Vagina (tissue), 2 donors: ENCODE results near the gene PKN1. TPM values are rescaled to one million over a fixed set of nuclear protein-coding genes. Genes with fewer than 3 reads are reported as not detected.

Experiments used
- DNase-seq, 2 donors: peaks; one replicate each; pipeline ENCODE4 v3.0.0-alpha.2; 2017; ENCODE audit errors: extremely low spot score in 2 of 2
- H3K27ac ChIP-seq: fragments of 200-600 bp; sonication (generic); one replicate; pipeline ENCODE4 v1.5.1; 2019
- H3K27me3 ChIP-seq: fragments of 200-600 bp; sonication (generic); one replicate; pipeline ENCODE4 v1.5.1; 2019
- H3K36me3 ChIP-seq, 2 donors: fragments of 200-600 bp; sonication (generic); one replicate each; pipeline ENCODE4 v1.5.1; 2017 to 2019
- H3K4me1 ChIP-seq: fragments of 200-600 bp; sonication (generic); one replicate; pipeline ENCODE4 v1.5.1; 2019
- H3K4me3 ChIP-seq, 2 donors: fragments of 200-600 bp; sonication (generic); 1 replicate in 1 of 2; 2 replicates in 1 of 2; pipeline ENCODE4 v1.5.1; 2016 to 2019
- H3K9me3 ChIP-seq: fragments of 200-600 bp; sonication (generic); one replicate; pipeline ENCODE4 v1.5.1; 2019
- CTCF ChIP-seq, 3 experiments: fragments of 450-650 bp in 2 of 3; fragments of 200-600 bp in 1 of 3; sonication (generic) in 1 of 3; IDR thresholded peaks; one replicate each; pipeline ENCODE4 v1.5.1; 2017 to 2019; ENCODE audit warnings: antibody characterized with exemption in 3 of 3, mild to moderate bottlenecking in 2 of 3, moderate library complexity in 2 of 3
- POLR2A ChIP-seq, 2 donors: fragments of 450-650 bp; IDR thresholded peaks; one replicate each; pipeline ENCODE4 v1.6.1; 2017; ENCODE audit warnings: antibody characterized with exemption in 2 of 2, mild to moderate bottlenecking in 2 of 2, moderate library complexity in 2 of 2
- POLR2AphosphoS5 ChIP-seq, 2 donors: sonication (generic); formaldehyde crosslinking; IDR thresholded peaks; one replicate each; pipeline ENCODE4 v1.9.0; 2017; ENCODE audit warnings: antibody characterized with exemption in 2 of 2, mild to moderate bottlenecking in 2 of 2, low read depth in 1 of 2; ENCODE audit not compliant: insufficient read depth in 1 of 2
- intact Hi-C: fragments of 100-400 bp; cut with DNase I; formaldehyde crosslinking; loops from one replicate; pipeline ENCODE4 v1.15.1; 2023
- total RNA-seq: library from RNA; depleted of rRNA; stranded (reverse); fragments of >200 nt; gene quantifications from one replicate; pipeline ENCODE4 v1.2.3, GENCODE V29; 2016

The PKN1 gene
- total RNA-seq, 1 donor from 2014 or later = 72.7 TPM

DNA sequence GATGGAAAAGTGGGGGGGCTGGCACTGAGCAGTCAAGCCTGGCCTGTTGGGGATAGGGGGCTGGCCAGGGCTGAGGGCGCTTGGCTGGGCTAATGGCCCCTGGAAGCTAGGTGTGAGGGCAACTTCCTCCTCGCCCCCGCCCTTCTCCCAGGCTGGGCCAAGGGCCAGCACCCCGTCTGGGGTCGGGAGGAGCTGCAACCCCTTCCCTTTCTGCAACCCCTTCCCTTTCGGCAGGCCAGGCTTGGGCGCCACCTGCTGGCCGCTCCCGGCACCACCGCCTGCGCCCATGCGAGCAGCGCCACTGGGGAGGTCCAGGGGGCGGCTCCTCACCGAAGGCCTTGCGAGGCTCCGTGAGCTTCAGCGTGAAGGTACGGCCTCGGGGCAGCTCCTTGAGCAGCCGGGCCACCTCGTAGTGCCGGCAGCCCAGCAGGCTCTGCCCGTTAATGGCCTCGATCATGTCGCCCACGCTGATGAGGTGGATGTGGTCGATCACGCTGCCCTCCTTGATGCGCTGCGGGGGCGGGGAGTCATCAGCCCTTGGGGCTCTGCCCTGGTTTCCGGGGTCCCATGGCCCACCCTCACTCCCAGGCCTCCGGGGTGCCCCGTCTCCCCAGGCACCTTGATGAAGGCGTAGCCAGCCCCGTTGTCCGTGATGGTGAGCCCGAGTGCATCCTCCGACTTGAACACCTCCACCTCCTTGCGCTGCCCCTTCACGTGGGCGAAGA lies 47.0 kb downstream of the PKN1 start:
- Histone ChIP-seq H3K4me3 (no peak overlapping the region), H3K4me1 (peaks cover 27% of the 10 kb centered on the region), H3K36me3 (peaks cover 0 to 51% of the 10 kb centered on the region in 2 donors), H3K9me3 (no peaks in the 10 kb centered on the region), H3K27ac (no peak overlapping the region), H3K27me3 (no peaks in the 10 kb centered on the region)
- DNase-seq = no peak
- intact Hi-C loops = loop anchor here (10.0 kb wide), 2 partner anchors 115 to 335 kb away; no protein-coding TSS in a partner anchor
- TF ChIP-seq POLR2A (IDR thresholded peaks at IDR 0.05) = no peak
- no peak for TF ChIP-seq POLR2AphosphoS5 (IDR thresholded peaks at IDR 0.05; ENCODE audit: insufficient read depth in 1 of 2, low read depth in 1 of 2)
- peak; percentile 20 to 48 (median 47) for TF ChIP-seq CTCF (IDR thresholded peaks at IDR 0.05)

DNA sequence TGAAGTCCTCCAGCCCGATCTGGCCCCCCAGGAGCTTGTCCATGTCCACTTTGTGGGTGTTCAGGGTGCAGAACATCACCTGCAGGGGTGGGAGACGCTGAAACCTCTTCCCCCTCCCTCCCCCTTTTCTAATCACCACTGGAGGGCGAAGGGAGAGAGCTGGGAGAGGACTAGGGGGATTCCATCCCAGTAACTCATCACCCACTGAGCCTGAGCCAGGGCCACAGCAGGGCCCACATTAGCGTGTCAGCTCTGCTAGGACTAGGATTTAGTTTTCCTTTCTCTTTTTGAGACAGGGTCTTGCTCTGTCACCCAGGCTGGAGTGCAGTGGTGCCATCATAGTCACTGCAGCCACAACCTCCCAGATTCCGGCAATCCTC lies 47.6 kb downstream of the PKN1 start:
- Histone ChIP-seq H3K4me1 (peaks cover 21% of the 10 kb centered on the region), H3K27me3 (no peaks in the 10 kb centered on the region), H3K27ac (no peak overlapping the region), H3K4me3 (no peak overlapping the region), H3K9me3 (no peaks in the 10 kb centered on the region), H3K36me3 (peaks cover 0 to 54% of the 10 kb centered on the region in 2 donors)
- peak in 1 of 2 donors; percentile 69 for DNase-seq
- no peak for TF ChIP-seq CTCF (IDR thresholded peaks at IDR 0.05)
- TF ChIP-seq POLR2A (IDR thresholded peaks at IDR 0.05) = no peak
- no peak for TF ChIP-seq POLR2AphosphoS5 (IDR thresholded peaks at IDR 0.05; ENCODE audit: insufficient read depth in 1 of 2, low read depth in 1 of 2)
- intact Hi-C loops = no loop called here

GRCh38 chr19:14482172-14482941 lies 49.3 kb downstream of the PKN1 start:
- Histone ChIP-seq H3K36me3 (peaks cover 0 to 63% of the 10 kb centered on the region in 2 donors), H3K27ac (no peak overlapping the region), H3K4me3 (no peak overlapping the region), H3K4me1 (peaks cover 12% of the 10 kb centered on the region), H3K9me3 (no peaks in the 10 kb centered on the region), H3K27me3 (no peaks in the 10 kb centered on the region)
- DNase-seq = no peak
- TF ChIP-seq POLR2A (IDR thresholded peaks at IDR 0.05) (no peak), POLR2AphosphoS5 (IDR thresholded peaks at IDR 0.05; ENCODE audit: insufficient read depth in 1 of 2, low read depth in 1 of 2) (no peak), CTCF (IDR thresholded peaks at IDR 0.05) (no peak)
- intact Hi-C loops = no loop called here

DNA sequence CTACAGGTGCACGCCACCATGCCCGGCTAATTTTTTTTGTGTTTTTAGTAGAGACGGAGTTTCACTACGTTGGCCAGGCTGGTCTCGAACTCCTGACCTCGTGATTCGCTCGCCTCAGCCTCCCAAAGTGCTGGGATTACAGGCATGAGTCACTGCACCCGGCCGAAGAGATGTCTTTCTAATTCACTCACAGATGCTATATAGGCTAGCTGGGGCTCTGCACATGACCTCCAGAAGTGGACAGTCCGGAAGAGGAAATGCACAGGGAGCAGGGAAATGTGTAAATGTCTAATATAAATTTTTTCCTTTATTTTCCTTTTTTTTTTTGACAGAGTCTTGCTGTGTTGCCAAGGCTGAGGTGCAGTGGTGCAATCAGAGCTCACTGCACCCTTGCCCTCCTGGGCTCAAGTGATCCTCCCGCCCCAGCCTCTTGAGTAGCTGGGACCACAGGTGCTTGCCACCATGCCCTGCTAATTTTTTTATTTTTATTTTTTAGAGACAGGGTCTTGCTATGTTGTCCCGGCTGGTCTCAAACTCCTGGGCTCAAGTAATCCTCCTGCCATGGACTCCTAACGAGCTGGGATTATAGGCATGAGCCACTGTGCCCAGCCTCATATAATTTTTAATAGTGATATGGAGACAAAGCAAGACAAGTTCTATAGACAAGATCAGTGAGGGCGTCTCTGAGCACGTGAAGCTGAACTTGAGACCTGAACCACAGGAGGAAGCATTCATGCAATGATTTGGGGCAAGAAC lies 54.4 kb downstream of the PKN1 start:
- peaks cover 2% of the 10 kb centered on the region for H3K4me1 ChIP-seq
- no peak for TF ChIP-seq CTCF (IDR thresholded peaks at IDR 0.05)
- no peak for TF ChIP-seq POLR2AphosphoS5 (IDR thresholded peaks at IDR 0.05; ENCODE audit: insufficient read depth in 1 of 2, low read depth in 1 of 2)
- TF ChIP-seq POLR2A (IDR thresholded peaks at IDR 0.05) = no peak
- no peak overlapping the region for H3K27ac ChIP-seq
- no peak for DNase-seq
- no peak overlapping the region for H3K4me3 ChIP-seq
- no peaks in the 10 kb centered on the region for H3K27me3 ChIP-seq
- no peaks in the 10 kb centered on the region for H3K9me3 ChIP-seq
- intact Hi-C loops = no loop called here
- peaks cover 0 to 50% of the 10 kb centered on the region in 2 donors for H3K36me3 ChIP-seq
